ENCODE measurements around the gene CCER1.
"Not testable (repeated sequence)": the region's sequence is repeated elsewhere in the genome, so short reads cannot be mapped to it uniquely, and the experiment has no call there.

CCER1 gene

GRCh38 chr12:90954921-90955320 lies at the start of gene CCER1:
TSS of gene CCER1 (minus strand) at chr12:90955176. CDS start at chr12:90954742, 434 bp downstream.
- DNase-seq (ENCODE audit: low read depth), result no peak

GRCh38 chr12:91003737-91004136 lies 48.8 kb upstream of the CCER1 start:
- DNase-seq (ENCODE audit: low read depth), result no peak

- no peak for DNase-seq (ENCODE audit: low read depth)
These were observed 46.3 kb upstream of the CCER1 start for GRCh38 chr12:91001306-91001705.

- DNase-seq (ENCODE audit: low read depth), result peak; percentile 13
These were observed 45.0 kb upstream of the CCER1 start for GRCh38 chr12:90999966-91000365.

- DNase-seq (ENCODE audit: low read depth), result no peak
These were observed 44.6 kb upstream of the CCER1 start for GRCh38 chr12:90999527-90999926.

- no peak for DNase-seq (ENCODE audit: low read depth)
These were observed 40.0 kb upstream of the CCER1 start for GRCh38 chr12:90995010-90995409.

GRCh38 chr12:90991952-90992465 lies 37.0 kb upstream of the CCER1 start:
- DNase-seq (ENCODE audit: low read depth), result no peak

GRCh38 chr12:90990611-90991010 lies 35.6 kb upstream of the CCER1 start:
- no peak for DNase-seq (ENCODE audit: low read depth)

- no peak for DNase-seq (ENCODE audit: low read depth)
These were observed 34.7 kb upstream of the CCER1 start for GRCh38 chr12:90989686-90990111.

GRCh38 chr12:90987520-90987919 lies 32.5 kb upstream of the CCER1 start:
- no peak for DNase-seq (ENCODE audit: low read depth)

GRCh38 chr12:90987101-90987500 lies 32.1 kb upstream of the CCER1 start:
- DNase-seq (ENCODE audit: low read depth), result peak; percentile 71

GRCh38 chr12:90985331-90985730 lies 30.4 kb upstream of the CCER1 start:
- not testable (repeated sequence) for DNase-seq (ENCODE audit: low read depth)

GRCh38 chr12:90984114-90984513 lies 29.1 kb upstream of the CCER1 start:
- no peak for DNase-seq (ENCODE audit: low read depth)

GRCh38 chr12:90982170-90982569 lies 27.2 kb upstream of the CCER1 start:
- no peak for DNase-seq (ENCODE audit: low read depth)

GRCh38 chr12:90979951-90980350 lies 25.0 kb upstream of the CCER1 start:
- peak; percentile 62 for DNase-seq (ENCODE audit: low read depth)

GRCh38 chr12:90979019-90979418 lies 24.0 kb upstream of the CCER1 start:
- no peak for DNase-seq (ENCODE audit: low read depth)

GRCh38 chr12:90978117-90978770 lies 23.3 kb upstream of the CCER1 start:
- peak; percentile 85 for DNase-seq (ENCODE audit: low read depth)

GRCh38 chr12:90977224-90977623 lies 22.2 kb upstream of the CCER1 start:
- peak; percentile 61 for DNase-seq (ENCODE audit: low read depth)

GRCh38 chr12:90974286-90974685 lies 19.3 kb upstream of the CCER1 start:
- peak; percentile 81 for DNase-seq (ENCODE audit: low read depth)

- peak; percentile 27 for DNase-seq (ENCODE audit: low read depth)
These were observed 17.2 kb upstream of the CCER1 start for GRCh38 chr12:90972226-90972625.

- DNase-seq (ENCODE audit: low read depth), result no peak
These were observed 15.9 kb upstream of the CCER1 start for GRCh38 chr12:90970911-90971310.

GRCh38 chr12:90970471-90970870 lies 15.5 kb upstream of the CCER1 start:
- peak; percentile 20 for DNase-seq (ENCODE audit: low read depth)

GRCh38 chr12:90969851-90970250 lies 14.9 kb upstream of the CCER1 start:
- DNase-seq (ENCODE audit: low read depth), result no peak

GRCh38 chr12:90969346-90969745 lies 14.4 kb upstream of the CCER1 start:
- DNase-seq (ENCODE audit: low read depth), result peak; percentile 23

All from EH (cell line).